ENCODE measurements around the gene ZER1.

ZER1 gene

DNA sequence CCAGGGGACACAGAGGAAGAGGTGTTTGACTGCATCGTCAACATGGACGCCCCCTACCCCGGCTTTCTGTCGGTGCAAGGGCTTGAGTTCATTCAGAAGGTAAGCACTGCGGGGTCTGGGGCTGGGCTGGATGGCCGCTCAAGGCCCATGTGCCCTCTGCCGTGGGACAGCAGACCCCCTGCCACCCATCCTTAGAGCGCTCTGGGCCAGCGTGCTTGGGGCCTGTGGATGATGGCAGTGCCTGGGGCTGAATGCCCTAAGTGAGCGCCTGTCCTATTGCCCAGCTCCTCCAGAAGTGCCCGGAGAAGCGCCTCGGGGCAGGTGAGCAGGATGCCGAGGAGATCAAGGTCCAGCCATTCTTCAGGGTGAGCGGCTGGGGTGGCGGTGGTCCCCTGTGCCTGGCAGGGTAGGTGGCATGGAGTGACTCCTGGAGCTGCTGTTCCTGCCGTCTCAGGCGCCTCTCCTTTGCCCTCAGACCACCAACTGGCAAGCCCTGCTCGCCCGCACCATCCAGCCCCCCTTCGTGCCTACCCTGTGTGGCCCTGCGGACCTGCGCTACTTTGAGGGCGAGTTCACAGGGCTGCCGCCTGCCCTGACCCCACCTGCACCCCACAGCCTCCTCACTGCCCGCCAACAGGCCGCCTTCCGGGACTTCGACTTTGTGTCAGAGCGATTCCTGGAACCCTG is 51.7 kb downstream of the ZER1 start:
- no peak for TF ChIP-seq CTCF (conservative IDR thresholded peaks at IDR 0.05)
- H3K27ac ChIP-seq, result no peak overlapping the region

- no peak for TF ChIP-seq CTCF (conservative IDR thresholded peaks at IDR 0.05)
These were observed 53.3 kb downstream of the ZER1 start for GRCh38 chr9:128718475-128718874.

DNA sequence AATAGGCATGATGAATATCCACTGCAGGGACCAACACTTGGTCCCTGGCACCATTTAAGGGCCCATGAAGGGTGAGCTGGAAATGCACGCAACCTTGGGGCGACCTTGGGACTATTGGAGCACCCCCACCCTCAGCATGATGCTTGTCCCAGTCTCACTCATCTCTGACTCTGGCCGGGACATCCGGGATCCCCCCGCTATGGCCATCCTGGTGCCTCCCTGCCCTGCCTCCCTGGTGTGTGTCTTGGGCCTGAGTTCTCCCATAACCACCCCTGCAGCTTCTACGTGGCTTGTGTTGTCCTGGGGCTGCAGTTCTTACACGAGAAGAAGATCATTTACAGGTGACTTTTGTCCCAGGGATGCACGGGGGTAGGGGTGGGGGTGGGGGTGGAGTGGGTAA is 53.7 kb downstream of the ZER1 start:
- no peak overlapping the region for H3K27ac ChIP-seq
- TF ChIP-seq CTCF (conservative IDR thresholded peaks at IDR 0.05), result no peak

More at GRCh38 chr9:128718475-128718874, 53.3 kb downstream of the ZER1 start:
- H3K27ac ChIP-seq, result no peak overlapping the region

DNA sequence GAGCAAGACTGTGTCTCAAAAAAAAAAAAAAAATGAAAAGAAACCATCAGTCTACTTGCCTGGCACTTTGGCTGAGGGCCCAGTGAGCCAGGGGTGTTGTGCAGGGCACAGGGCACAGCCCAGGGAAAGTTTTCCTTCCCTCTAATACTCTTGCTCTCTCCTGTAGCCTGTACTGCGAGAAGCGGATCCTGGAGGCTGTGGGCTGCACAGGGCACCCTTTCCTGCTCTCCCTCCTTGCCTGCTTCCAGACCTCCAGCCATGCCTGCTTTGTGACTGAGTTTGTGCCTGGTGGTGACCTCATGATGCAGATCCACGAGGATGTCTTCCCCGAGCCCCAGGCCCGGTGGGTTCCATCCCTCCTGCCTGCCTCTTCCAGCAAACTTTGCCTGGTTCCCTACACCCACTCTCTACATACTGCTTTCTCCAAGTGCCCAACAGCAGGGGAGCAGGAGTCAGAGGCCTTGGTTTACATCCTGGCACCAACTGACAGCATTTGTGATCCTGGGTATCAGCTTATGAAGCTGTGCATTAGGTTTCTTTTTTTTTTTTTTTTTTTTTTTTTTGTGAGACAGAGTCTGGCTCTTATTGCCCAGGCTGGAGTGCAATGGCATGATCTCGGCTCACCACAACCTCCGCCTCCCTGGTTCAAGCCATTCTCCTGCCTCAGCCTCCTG is 55.0 kb downstream of the ZER1 start:
- H3K27ac ChIP-seq, result no peak overlapping the region
- TF ChIP-seq CTCF (conservative IDR thresholded peaks at IDR 0.05), result no peak

DNA sequence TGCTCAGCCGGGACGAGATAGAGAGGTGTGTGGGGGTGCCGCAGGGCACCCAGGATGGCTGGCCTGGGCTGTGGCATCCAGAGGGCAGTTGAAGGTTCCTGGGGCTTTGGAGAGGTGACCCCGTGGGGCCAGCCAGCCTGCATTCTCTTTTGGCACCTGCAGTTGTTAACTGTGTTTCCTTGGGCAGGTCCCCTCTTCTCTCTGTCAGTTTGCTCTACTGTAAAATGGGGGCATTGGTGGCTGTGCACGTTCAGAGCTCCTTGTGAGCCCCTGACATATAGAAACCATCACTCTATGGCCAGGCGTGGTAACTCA is 56.3 kb downstream of the ZER1 start:
- no peak overlapping the region for H3K27ac ChIP-seq
- TF ChIP-seq CTCF (conservative IDR thresholded peaks at IDR 0.05), result no peak

- no peak for TF ChIP-seq CTCF (conservative IDR thresholded peaks at IDR 0.05)
These were observed 56.9 kb downstream of the ZER1 start for GRCh38 chr9:128714586-128715435.

DNA sequence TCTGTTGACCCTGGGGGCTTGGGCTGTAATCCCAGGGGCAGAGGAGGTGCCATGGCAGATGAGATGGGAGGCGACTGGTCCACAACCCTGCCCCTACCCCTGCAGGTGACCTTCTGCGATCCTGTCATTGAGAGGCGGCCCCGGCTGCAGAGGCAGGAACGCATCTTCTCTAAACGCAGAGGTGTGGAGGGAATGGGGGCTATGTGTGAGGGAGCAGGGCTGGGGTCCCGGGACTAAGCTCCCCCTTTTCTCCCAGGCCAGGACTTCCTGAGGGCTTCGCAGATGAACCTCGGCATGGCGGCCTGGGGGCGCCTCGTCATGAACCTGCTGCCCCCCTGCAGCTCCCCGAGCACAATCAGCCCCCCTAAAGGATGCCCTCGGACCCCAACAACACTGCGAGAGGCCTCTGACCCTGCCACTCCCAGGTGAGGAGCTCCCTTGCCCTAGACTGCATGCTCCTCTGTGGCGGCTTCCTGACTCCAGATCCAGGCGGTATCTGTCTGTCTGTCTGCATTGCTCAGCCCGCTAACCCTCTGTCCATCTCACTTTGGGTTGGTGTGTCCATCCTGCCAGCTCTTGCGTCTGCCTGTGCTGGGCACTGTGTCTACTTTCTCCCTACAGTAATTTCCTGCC is 57.7 kb downstream of the ZER1 start:
- no peak for TF ChIP-seq CTCF (conservative IDR thresholded peaks at IDR 0.05)
- no peak overlapping the region for H3K27ac ChIP-seq

More at GRCh38 chr9:128714586-128715435, 56.9 kb downstream of the ZER1 start:
- no peak overlapping the region for H3K27ac ChIP-seq
